ENCODE measurements around the gene ZSWIM3.

DNA sequence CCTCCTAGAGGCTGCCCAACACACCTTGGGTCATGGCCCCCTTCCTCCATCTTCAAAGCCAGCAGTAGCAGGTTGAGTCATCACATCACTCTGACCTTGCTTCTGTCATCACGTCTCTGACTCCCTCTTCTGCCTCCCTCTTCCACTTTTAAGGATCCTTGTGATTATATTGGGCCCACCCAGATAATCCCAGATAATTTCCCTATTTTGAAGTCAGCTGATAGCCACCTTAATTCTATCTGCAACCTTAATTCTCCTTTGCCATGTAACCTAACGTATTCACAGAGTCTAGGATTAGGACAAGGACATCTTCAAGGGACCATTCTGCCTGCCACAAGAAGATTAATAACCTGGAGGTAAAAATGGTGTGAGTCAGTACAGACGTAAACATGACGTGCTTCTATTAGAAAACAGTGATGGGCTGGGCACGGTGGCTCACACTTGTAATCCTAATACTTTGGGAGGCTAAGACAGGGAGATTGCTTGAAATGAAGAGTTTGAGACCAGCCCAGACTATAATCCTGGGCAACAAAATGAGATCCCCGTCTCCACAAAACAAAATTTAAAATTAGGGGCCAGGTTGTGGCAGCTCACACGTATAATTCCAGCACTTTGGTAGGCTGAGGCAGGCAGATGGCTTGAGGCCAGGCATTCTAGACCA lies 3.3 kb downstream of the ZSWIM3 start:
- no peak for TF ChIP-seq CTCF (IDR thresholded peaks at IDR 0.05; ENCODE audit: low read depth, low read length, missing input control)
- TF ChIP-seq, protein P1, sequence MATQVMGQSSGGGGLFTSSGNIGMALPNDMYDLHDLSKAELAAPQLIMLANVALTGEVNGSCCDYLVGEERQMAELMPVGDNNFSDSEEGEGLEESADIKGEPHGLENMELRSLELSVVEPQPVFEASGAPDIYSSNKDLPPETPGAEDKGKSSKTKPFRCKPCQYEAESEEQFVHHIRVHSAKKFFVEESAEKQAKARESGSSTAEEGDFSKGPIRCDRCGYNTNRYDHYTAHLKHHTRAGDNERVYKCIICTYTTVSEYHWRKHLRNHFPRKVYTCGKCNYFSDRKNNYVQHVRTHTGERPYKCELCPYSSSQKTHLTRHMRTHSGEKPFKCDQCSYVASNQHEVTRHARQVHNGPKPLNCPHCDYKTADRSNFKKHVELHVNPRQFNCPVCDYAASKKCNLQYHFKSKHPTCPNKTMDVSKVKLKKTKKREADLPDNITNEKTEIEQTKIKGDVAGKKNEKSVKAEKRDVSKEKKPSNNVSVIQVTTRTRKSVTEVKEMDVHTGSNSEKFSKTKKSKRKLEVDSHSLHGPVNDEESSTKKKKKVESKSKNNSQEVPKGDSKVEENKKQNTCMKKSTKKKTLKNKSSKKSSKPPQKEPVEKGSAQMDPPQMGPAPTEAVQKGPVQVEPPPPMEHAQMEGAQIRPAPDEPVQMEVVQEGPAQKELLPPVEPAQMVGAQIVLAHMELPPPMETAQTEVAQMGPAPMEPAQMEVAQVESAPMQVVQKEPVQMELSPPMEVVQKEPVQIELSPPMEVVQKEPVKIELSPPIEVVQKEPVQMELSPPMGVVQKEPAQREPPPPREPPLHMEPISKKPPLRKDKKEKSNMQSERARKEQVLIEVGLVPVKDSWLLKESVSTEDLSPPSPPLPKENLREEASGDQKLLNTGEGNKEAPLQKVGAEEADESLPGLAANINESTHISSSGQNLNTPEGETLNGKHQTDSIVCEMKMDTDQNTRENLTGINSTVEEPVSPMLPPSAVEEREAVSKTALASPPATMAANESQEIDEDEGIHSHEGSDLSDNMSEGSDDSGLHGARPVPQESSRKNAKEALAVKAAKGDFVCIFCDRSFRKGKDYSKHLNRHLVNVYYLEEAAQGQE (IDR thresholded peaks at IDR 0.05) = no peak
- no peak for TF ChIP-seq JUND (IDR thresholded peaks at IDR 0.05)
- no peak for TF ChIP-seq GABPA (IDR thresholded peaks at IDR 0.05 in 1 of 2, conservative IDR thresholded peaks at IDR 0.05 in 1 of 2)
- TF ChIP-seq HNF4G (IDR thresholded peaks at IDR 0.05) = no peak
- no peak for TF ChIP-seq RAD21 (IDR thresholded peaks at IDR 0.05)

Data from liver (tissue), 3 donors.